ENCODE data around the gene HMG20B.

Gene HMG20B

GRCh38 chr19:3608079-3608641 lies 35.4 kb downstream of the HMG20B start:
- no peak for DNase-seq

GRCh38 chr19:3608750-3609322 lies 36.1 kb downstream of the HMG20B start:
- DNase-seq, result no peak

- DNase-seq, result no peak
Observed at GRCh38 chr19:3609779-3610719, 37.3 kb downstream of the HMG20B start.

- DNase-seq, result no peak
Observed at GRCh38 chr19:3610745-3611717, 38.3 kb downstream of the HMG20B start.

GRCh38 chr19:3611841-3612240 lies 39.1 kb downstream of the HMG20B start:
- DNase-seq, result no peak

- DNase-seq, result no peak
Observed at GRCh38 chr19:3612330-3612729, 39.6 kb downstream of the HMG20B start.

- no peak for DNase-seq
Observed at GRCh38 chr19:3612901-3613741, 40.4 kb downstream of the HMG20B start.

GRCh38 chr19:3613818-3614661 lies 41.3 kb downstream of the HMG20B start:
- DNase-seq, result no peak

GRCh38 chr19:3614858-3615505 lies 42.2 kb downstream of the HMG20B start:
- DNase-seq, result no peak

- no peak for DNase-seq
Observed at GRCh38 chr19:3615524-3616135, 42.9 kb downstream of the HMG20B start.

- peak in 1 of 2 experiments; percentile 43 for DNase-seq
Observed at GRCh38 chr19:3617463-3617862, 44.7 kb downstream of the HMG20B start.

GRCh38 chr19:3618144-3618810 lies 45.5 kb downstream of the HMG20B start:
- DNase-seq, result peak; percentile 77 to 78

- no peak for DNase-seq
Observed at GRCh38 chr19:3618811-3619630, 46.3 kb downstream of the HMG20B start.

- DNase-seq, result no peak
Observed at GRCh38 chr19:3619631-3620012, 46.9 kb downstream of the HMG20B start.

- DNase-seq, result no peak
Observed at GRCh38 chr19:3620145-3620816, 47.5 kb downstream of the HMG20B start.

- DNase-seq, result no peak
Observed at GRCh38 chr19:3620817-3621547, 48.2 kb downstream of the HMG20B start.

GRCh38 chr19:3621689-3622088 lies 48.9 kb downstream of the HMG20B start:
- DNase-seq, result no peak

All from activated T-cell treated with anti-CD3 and anti-CD28 coated beads, Interleukin-2, amount 50 U/mL, for 48 hours (primary cell).